Fibroblast of lung (primary cell): ENCODE measurements around the gene DNASE2B.

Experiments used
- CTCF ChIP-seq, 2 donors: IDR thresholded peaks in 1 of 2; conservative IDR thresholded peaks in 1 of 2; 1 replicate in 1 of 2; 2 replicates in 1 of 2; pipeline ENCODE4 v1.5.1; 2011 to 2012; ENCODE audit warnings: low read length in 2 of 2, control low read depth in 1 of 2, inconsistent platforms in 1 of 2, low read depth in 1 of 2, mild to moderate bottlenecking in 1 of 2
- EZH2 ChIP-seq: IDR thresholded peaks from 2 replicates; pipeline ENCODE4 v1.5.1; 2012; ENCODE audit warnings: low read length, control low read depth, mild to moderate bottlenecking; ENCODE audit errors: missing control alignments

- TF ChIP-seq CTCF (conservative IDR thresholded peaks at IDR 0.05 in 1 of 2, IDR thresholded peaks at IDR 0.05 in 1 of 2; ENCODE audit: low read depth in 1 of 2, low read length in 2 of 2) (no peak), EZH2 (no peak)
Measured at GRCh38 chr1:84363019-84363418, 35.3 kb upstream of the DNASE2B start.
